Prostate gland (tissue), 2 donors: ENCODE data around the gene DNAH14. TPM values are rescaled to one million over a fixed set of nuclear protein-coding genes. Genes with fewer than 3 reads are reported as not detected.

Experiments used
- DNase-seq: peaks from one replicate; pipeline ENCODE4 v3.0.0-alpha.2; 2019; ENCODE audit warnings: low spot score
- H3K27ac ChIP-seq, 2 donors: fragments of 200-600 bp; sonication (generic); 2 replicates each; pipeline ENCODE4 v1.5.1; 2017 to 2019
- H3K27me3 ChIP-seq: fragments of 200-600 bp; sonication (generic); replicated peaks from 2 replicates; pipeline ENCODE4 v1.5.1; 2019; ENCODE audit not compliant: insufficient read depth
- H3K36me3 ChIP-seq, 2 donors: fragments of 200-600 bp; sonication (generic); 1 replicate in 1 of 2; 2 replicates in 1 of 2; pipeline versions ENCODE4 v1.5.1 to v1.8.1; 2017 to 2019
- H3K4me1 ChIP-seq: fragments of 200-600 bp; sonication (generic); replicated peaks from 2 replicates; pipeline ENCODE4 v1.5.1; 2019
- H3K4me3 ChIP-seq, 2 donors: fragments of 200-600 bp; sonication (generic); 2 replicates each; pipeline ENCODE4 v1.5.1; 2017 to 2019
- H3K9me3 ChIP-seq: fragments of 200-600 bp; sonication (generic); 2 replicates; pipeline ENCODE4 v1.5.1; 2017
- CTCF ChIP-seq, 4 experiments: fragments of 200-600 bp in 2 of 4; fragments of 450-650 bp in 2 of 4; sonication (generic) in 2 of 4; IDR thresholded peaks; 1 replicate in 3 of 4; 2 replicates in 1 of 4; pipeline ENCODE4 v1.5.1; 2016 to 2019; ENCODE audit warnings: antibody characterized with exemption in 4 of 4, mild to moderate bottlenecking in 2 of 4, moderate library complexity in 2 of 4
- POLR2A ChIP-seq: fragments of 450-650 bp; IDR thresholded peaks from one replicate; pipeline ENCODE4 v1.6.1; 2016; ENCODE audit warnings: antibody characterized with exemption, mild to moderate bottlenecking
- POLR2AphosphoS5 ChIP-seq: sonication (generic); formaldehyde crosslinking; IDR thresholded peaks from one replicate; pipeline ENCODE4 v1.6.1; 2017; ENCODE audit warnings: antibody characterized with exemption
- WGBS: methylation state at CpG from one replicate; pipeline ENCODE4 v1.1.5; 2018; 5-methylcytosine and 5-hydroxymethylcytosine counted together
- intact Hi-C: fragments of 100-400 bp; cut with DNase I; formaldehyde crosslinking; loops from one replicate; pipeline ENCODE4 v1.14.2; 2022
- total RNA-seq, 2 donors: library from RNA; depleted of rRNA; stranded (reverse); fragments of >200 nt; gene quantifications; one replicate each; pipeline ENCODE4 v1.1.0, GENCODE V29; 2016

The DNAH14 gene
- total RNA-seq, 2 donors from 2014 or later, result 16.5 to 26.8 TPM

- 88% methylated on average over 4 of the region's 4 CpGs for WGBS
- TF ChIP-seq CTCF (IDR thresholded peaks at IDR 0.05) (no peak), POLR2A (no peak), POLR2AphosphoS5 (no peak)
- intact Hi-C loops, result no loop called here
- H3K4me3 ChIP-seq, result peak overlapping the region; percentile 60
- H3K36me3 ChIP-seq, result no peaks in the 10 kb centered on the region
- peak overlapping the region in 1 of 2 donors; percentile 72 for H3K27ac ChIP-seq
- H3K27me3 ChIP-seq, result no peaks in the 10 kb centered on the region
- DNase-seq, result no peak
- H3K4me1 ChIP-seq, result no peaks in the 10 kb centered on the region
- H3K9me3 ChIP-seq, result no peaks in the 10 kb centered on the region
Measured at GRCh38 chr1:224928906-224929305, 569 bp upstream of the DNAH14 start.

GRCh38 chr1:224931605-224932004 lies 2.1 kb downstream of the DNAH14 start:
- Histone ChIP-seq H3K9me3 (no peaks in the 10 kb centered on the region), H3K4me3 (no peak overlapping the region), H3K4me1 (no peaks in the 10 kb centered on the region), H3K27ac (no peak overlapping the region), H3K27me3 (no peaks in the 10 kb centered on the region), H3K36me3 (no peaks in the 10 kb centered on the region)
- TF ChIP-seq POLR2AphosphoS5 (no peak), CTCF (IDR thresholded peaks at IDR 0.05) (no peak), POLR2A (no peak)
- no peak for DNase-seq
- intact Hi-C loops, result no loop called here
- WGBS, result 94% methylated on average over 1 of the region's 1 CpG

- 98% methylated on average over 1 of the region's 1 CpG for WGBS
- H3K36me3 ChIP-seq, result no peaks in the 10 kb centered on the region
- no peak for TF ChIP-seq CTCF (IDR thresholded peaks at IDR 0.05)
- TF ChIP-seq POLR2AphosphoS5, result no peak
- TF ChIP-seq POLR2A, result no peak
Measured at GRCh38 chr1:224932607-224933249, 3.3 kb downstream of the DNAH14 start.

GRCh38 chr1:224933584-224933983 lies 4.1 kb downstream of the DNAH14 start:
- TF ChIP-seq POLR2AphosphoS5 (no peak), CTCF (IDR thresholded peaks at IDR 0.05) (no peak), POLR2A (no peak)
- intact Hi-C loops, result no loop called here
- WGBS, result 98% methylated on average over 4 of the region's 4 CpGs

More at GRCh38 chr1:224932607-224933249, 3.3 kb downstream of the DNAH14 start:
- no peaks in the 10 kb centered on the region for H3K9me3 ChIP-seq
- no peaks in the 10 kb centered on the region for H3K27me3 ChIP-seq
- intact Hi-C loops, result no loop called here
- DNase-seq, result no peak
- H3K4me1 ChIP-seq, result no peaks in the 10 kb centered on the region
- H3K27ac ChIP-seq, result no peak overlapping the region
- H3K4me3 ChIP-seq, result no peak overlapping the region

GRCh38 chr1:224938652-224939051 lies 9.2 kb downstream of the DNAH14 start:
- no peak for DNase-seq
- H3K36me3 ChIP-seq, result no peaks in the 10 kb centered on the region
- no peaks in the 10 kb centered on the region for H3K27me3 ChIP-seq
- TF ChIP-seq CTCF (IDR thresholded peaks at IDR 0.05) (no peak), POLR2AphosphoS5 (no peak), POLR2A (no peak)
- H3K9me3 ChIP-seq, result no peaks in the 10 kb centered on the region
- H3K27ac ChIP-seq, result no peak overlapping the region
- intact Hi-C loops, result no loop called here
- no peak overlapping the region for H3K4me3 ChIP-seq
- no peaks in the 10 kb centered on the region for H3K4me1 ChIP-seq
- 94% methylated on average over 4 of the region's 4 CpGs for WGBS

More at GRCh38 chr1:224933584-224933983, 4.1 kb downstream of the DNAH14 start:
- H3K27me3 ChIP-seq, result no peaks in the 10 kb centered on the region
- H3K27ac ChIP-seq, result no peak overlapping the region
- no peaks in the 10 kb centered on the region for H3K36me3 ChIP-seq
- H3K4me3 ChIP-seq, result no peak overlapping the region
- no peaks in the 10 kb centered on the region for H3K4me1 ChIP-seq
- H3K9me3 ChIP-seq, result no peaks in the 10 kb centered on the region
- DNase-seq, result no peak
